ENCODE data around the gene CIT.

- TF ChIP-seq SREBF2 (CRISPR knock-in tag; IDR thresholded peaks at IDR 0.05), result no peak
- TF ChIP-seq, protein P1, sequence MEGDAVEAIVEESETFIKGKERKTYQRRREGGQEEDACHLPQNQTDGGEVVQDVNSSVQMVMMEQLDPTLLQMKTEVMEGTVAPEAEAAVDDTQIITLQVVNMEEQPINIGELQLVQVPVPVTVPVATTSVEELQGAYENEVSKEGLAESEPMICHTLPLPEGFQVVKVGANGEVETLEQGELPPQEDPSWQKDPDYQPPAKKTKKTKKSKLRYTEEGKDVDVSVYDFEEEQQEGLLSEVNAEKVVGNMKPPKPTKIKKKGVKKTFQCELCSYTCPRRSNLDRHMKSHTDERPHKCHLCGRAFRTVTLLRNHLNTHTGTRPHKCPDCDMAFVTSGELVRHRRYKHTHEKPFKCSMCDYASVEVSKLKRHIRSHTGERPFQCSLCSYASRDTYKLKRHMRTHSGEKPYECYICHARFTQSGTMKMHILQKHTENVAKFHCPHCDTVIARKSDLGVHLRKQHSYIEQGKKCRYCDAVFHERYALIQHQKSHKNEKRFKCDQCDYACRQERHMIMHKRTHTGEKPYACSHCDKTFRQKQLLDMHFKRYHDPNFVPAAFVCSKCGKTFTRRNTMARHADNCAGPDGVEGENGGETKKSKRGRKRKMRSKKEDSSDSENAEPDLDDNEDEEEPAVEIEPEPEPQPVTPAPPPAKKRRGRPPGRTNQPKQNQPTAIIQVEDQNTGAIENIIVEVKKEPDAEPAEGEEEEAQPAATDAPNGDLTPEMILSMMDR (IDR thresholded peaks at IDR 0.05 in 2 of 3, conservative IDR thresholded peaks at IDR 0.05 in 1 of 3; ENCODE audit: insufficient read depth in 2 of 3, low read depth in 1 of 3, low read length in 3 of 3), result no peak
- TF ChIP-seq, protein P2, sequence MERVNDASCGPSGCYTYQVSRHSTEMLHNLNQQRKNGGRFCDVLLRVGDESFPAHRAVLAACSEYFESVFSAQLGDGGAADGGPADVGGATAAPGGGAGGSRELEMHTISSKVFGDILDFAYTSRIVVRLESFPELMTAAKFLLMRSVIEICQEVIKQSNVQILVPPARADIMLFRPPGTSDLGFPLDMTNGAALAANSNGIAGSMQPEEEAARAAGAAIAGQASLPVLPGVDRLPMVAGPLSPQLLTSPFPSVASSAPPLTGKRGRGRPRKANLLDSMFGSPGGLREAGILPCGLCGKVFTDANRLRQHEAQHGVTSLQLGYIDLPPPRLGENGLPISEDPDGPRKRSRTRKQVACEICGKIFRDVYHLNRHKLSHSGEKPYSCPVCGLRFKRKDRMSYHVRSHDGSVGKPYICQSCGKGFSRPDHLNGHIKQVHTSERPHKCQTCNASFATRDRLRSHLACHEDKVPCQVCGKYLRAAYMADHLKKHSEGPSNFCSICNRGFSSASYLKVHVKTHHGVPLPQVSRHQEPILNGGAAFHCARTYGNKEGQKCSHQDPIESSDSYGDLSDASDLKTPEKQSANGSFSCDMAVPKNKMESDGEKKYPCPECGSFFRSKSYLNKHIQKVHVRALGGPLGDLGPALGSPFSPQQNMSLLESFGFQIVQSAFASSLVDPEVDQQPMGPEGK (CRISPR knock-in tag; IDR thresholded peaks at IDR 0.05; ENCODE audit: borderline replicate concordance), result no peak
- TF ChIP-seq MYNN (IDR thresholded peaks at IDR 0.05), result no peak
- no peak for TF ChIP-seq MYNN (CRISPR knock-in tag; IDR thresholded peaks at IDR 0.05)
- TF ChIP-seq KDM1A (IDR thresholded peaks at IDR 0.05), result no peak
- TF ChIP-seq ZSCAN29 (IDR thresholded peaks at IDR 0.05), result no peak
- TF ChIP-seq ZNF24 (IDR thresholded peaks at IDR 0.05), result no peak
- TF ChIP-seq SIX5 (IDR thresholded peaks at IDR 0.05; ENCODE audit: borderline replicate concordance in 1 of 2, insufficient read depth in 1 of 2, low read depth in 1 of 2, low read length in 2 of 2), result no peak
- no peak for TF ChIP-seq JUNB (CRISPR knock-in tag; conservative IDR thresholded peaks at IDR 0.05)
- TF ChIP-seq USF1 (CRISPR knock-in tag; IDR thresholded peaks at IDR 0.05), result no peak
- no peak for TF ChIP-seq GTF2E2 (tag; IDR thresholded peaks at IDR 0.05)
These were observed 34.1 kb upstream of the CIT start for GRCh38 chr12:119911182-119911581.

Data from K562 (cell line).